ENCODE data around the gene HCAR3.
"Not testable (repeated sequence)": the region's sequence is repeated elsewhere in the genome, so short reads cannot be mapped to it uniquely, and the experiment has no call there.

The HCAR3 gene

GRCh38 chr12:122752464-122753318 is 36.1 kb upstream of the HCAR3 start, which contains the start of gene DENR:
TSS of gene DENR (plus strand) at chr12:122752824. CDS start at chr12:122753702, 878 bp downstream.
- H4K20me1 ChIP-seq (ENCODE audit: control insufficient read depth, insufficient read depth, low read depth, low read length) = peaks cover 4% of the 10 kb centered on the region; the same call in 1 of the 2 replicates
- peak within 1 kb of the TSS; percentile 83 for H3K4me2 ChIP-seq (ENCODE audit: low read length)
- no peaks in the 10 kb centered on the region for H3K9me2 ChIP-seq (replicated peaks; ENCODE audit: control insufficient read depth, low read length)
- no peaks in the 10 kb centered on the region for H3K9me3 ChIP-seq (ENCODE audit: control insufficient read depth, insufficient read depth, low read length)
- H3K4me1 ChIP-seq (ENCODE audit: control insufficient read depth, low read length) = peaks cover 48% of the 10 kb centered on the region
- no peaks in the 10 kb centered on the region for H3K27me3 ChIP-seq (ENCODE audit: control insufficient read depth, low read length)
- H3F3A ChIP-seq (ENCODE audit: control insufficient read depth, insufficient read depth) = peaks cover 6% of the 10 kb centered on the region
- peak within 1 kb of the TSS; percentile 62 for H3K27ac ChIP-seq (ENCODE audit: low read depth, low read length)
- no peak for TF ChIP-seq EZH2phosphoT487 (IDR thresholded peaks at IDR 0.05; ENCODE audit: borderline replicate concordance, low read length)
- TF ChIP-seq, protein P1, sequence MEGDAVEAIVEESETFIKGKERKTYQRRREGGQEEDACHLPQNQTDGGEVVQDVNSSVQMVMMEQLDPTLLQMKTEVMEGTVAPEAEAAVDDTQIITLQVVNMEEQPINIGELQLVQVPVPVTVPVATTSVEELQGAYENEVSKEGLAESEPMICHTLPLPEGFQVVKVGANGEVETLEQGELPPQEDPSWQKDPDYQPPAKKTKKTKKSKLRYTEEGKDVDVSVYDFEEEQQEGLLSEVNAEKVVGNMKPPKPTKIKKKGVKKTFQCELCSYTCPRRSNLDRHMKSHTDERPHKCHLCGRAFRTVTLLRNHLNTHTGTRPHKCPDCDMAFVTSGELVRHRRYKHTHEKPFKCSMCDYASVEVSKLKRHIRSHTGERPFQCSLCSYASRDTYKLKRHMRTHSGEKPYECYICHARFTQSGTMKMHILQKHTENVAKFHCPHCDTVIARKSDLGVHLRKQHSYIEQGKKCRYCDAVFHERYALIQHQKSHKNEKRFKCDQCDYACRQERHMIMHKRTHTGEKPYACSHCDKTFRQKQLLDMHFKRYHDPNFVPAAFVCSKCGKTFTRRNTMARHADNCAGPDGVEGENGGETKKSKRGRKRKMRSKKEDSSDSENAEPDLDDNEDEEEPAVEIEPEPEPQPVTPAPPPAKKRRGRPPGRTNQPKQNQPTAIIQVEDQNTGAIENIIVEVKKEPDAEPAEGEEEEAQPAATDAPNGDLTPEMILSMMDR (IDR thresholded peaks at IDR 0.05; ENCODE audit: low read depth, low read length, poor library complexity, severe bottlenecking) = peak; percentile 89
- H3K4me3 ChIP-seq (ENCODE audit: low read length) = peak within 1 kb of the TSS; percentile 86
- peaks cover 49% of the 10 kb centered on the region for H3K36me3 ChIP-seq (ENCODE audit: control insufficient read depth, low read length)
- H3K79me2 ChIP-seq (ENCODE audit: control insufficient read depth, low read length) = peaks cover 47% of the 10 kb centered on the region

- H3K27ac ChIP-seq (ENCODE audit: low read depth, low read length) = peak overlapping the region; percentile 48
- not testable (repeated sequence) for H4K20me1 ChIP-seq (ENCODE audit: control insufficient read depth, insufficient read depth, low read depth, low read length)
- peak overlapping the region; percentile 86 for H3K4me3 ChIP-seq (ENCODE audit: low read length)
These were observed 34.3 kb upstream of the HCAR3 start for GRCh38 chr12:122750781-122751515.

DNA sequence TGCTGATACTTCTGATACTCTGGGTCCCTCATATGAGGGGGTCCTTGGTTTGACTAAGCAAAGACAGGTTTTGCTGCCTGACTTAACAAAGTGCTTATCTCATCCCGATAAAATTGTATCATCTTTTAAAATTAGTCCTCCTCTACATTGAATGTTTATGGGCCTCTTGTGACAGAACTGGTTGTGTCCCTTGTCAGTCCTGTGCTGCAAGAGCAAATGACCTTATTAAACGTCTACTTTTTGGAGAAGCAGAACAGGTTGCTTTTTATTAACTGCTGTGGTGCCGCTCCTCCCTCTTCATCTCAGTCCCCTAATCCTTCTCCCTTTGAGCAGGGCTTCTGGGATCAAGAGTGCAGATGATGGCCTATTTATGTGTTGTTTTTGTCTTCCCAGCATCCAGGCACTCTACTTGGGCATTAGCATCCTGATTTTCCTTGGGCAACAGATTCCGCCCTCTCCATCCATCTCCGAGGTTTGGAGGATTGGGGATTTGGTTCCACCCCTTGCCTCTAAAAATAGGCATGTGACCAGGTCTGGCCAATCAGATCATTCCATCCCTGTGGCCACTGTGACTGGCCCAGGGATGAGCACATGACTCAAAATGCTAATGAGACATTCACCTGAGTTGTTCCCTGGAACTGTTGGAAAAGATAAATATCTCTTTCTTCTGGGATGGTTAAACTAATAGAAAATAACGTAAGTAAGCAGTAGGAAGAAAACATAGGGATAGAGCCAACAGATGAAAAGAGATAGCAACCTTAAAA is 33.1 kb upstream of the HCAR3 start:
- Histone ChIP-seq H4K20me1 (ENCODE audit: control insufficient read depth, insufficient read depth, low read depth, low read length) (peaks cover 4% of the 10 kb centered on the region; the same call in 1 of the 2 replicates), H3K9me2 (replicated peaks; ENCODE audit: control insufficient read depth, low read length) (no peaks in the 10 kb centered on the region), H3K27me3 (ENCODE audit: control insufficient read depth, low read length) (no peaks in the 10 kb centered on the region), H3K4me2 (ENCODE audit: low read length) (no peak overlapping the region), H3K79me2 (ENCODE audit: control insufficient read depth, low read length) (peaks cover 21% of the 10 kb centered on the region), H3K9me3 (ENCODE audit: control insufficient read depth, insufficient read depth, low read length) (no peaks in the 10 kb centered on the region), H3K36me3 (ENCODE audit: control insufficient read depth, low read length) (peaks cover 20% of the 10 kb centered on the region), H3K4me1 (ENCODE audit: control insufficient read depth, low read length) (peaks cover 31% of the 10 kb centered on the region), H3K4me3 (ENCODE audit: low read length) (no peak overlapping the region), H3K27ac (ENCODE audit: low read depth, low read length) (no peak overlapping the region), H3F3A (ENCODE audit: control insufficient read depth, insufficient read depth) (peaks cover 6% of the 10 kb centered on the region)
- no peak for TF ChIP-seq EZH2phosphoT487 (IDR thresholded peaks at IDR 0.05; ENCODE audit: borderline replicate concordance, low read length)
- TF ChIP-seq, protein P1 (IDR thresholded peaks at IDR 0.05; ENCODE audit: low read depth, low read length, poor library complexity, severe bottlenecking) = no peak

More at GRCh38 chr12:122750781-122751515, 34.3 kb upstream of the HCAR3 start:
- not testable (repeated sequence) for H3K9me2 ChIP-seq (replicated peaks; ENCODE audit: control insufficient read depth, low read length); H3K27me3 ChIP-seq (ENCODE audit: control insufficient read depth, low read length); H3K9me3 ChIP-seq (ENCODE audit: control insufficient read depth, insufficient read depth, low read length); H3F3A ChIP-seq (ENCODE audit: control insufficient read depth, insufficient read depth)
- Histone ChIP-seq H3K4me1 (ENCODE audit: control insufficient read depth, low read length) (peaks cover 35% of the 10 kb centered on the region), H3K79me2 (ENCODE audit: control insufficient read depth, low read length) (peaks cover 32% of the 10 kb centered on the region), H3K4me2 (ENCODE audit: low read length) (peak overlapping the region; percentile 78), H3K36me3 (ENCODE audit: control insufficient read depth, low read length) (peaks cover 32% of the 10 kb centered on the region)

Data from DOHH2 (cell line).